ENCODE data around the gene MARCHF3.

The MARCHF3 gene

GRCh38 chr5:126938466-126938865 is 91.9 kb downstream of the MARCHF3 start:
- TF ChIP-seq CTCF (IDR thresholded peaks at IDR 0.05; ENCODE audit: insufficient read depth, low read depth, low read length, missing control alignments) = no peak
- H3K4me3 ChIP-seq (ENCODE audit: low read depth, low read length) = no peak overlapping the region
- DNase-seq (ENCODE audit: low read depth) = no peak

- H3K4me3 ChIP-seq (ENCODE audit: low read depth, low read length) = no peak overlapping the region
- no peak for TF ChIP-seq CTCF (IDR thresholded peaks at IDR 0.05; ENCODE audit: insufficient read depth, low read depth, low read length, missing control alignments)
- DNase-seq (ENCODE audit: low read depth) = no peak
These were observed 92.6 kb downstream of the MARCHF3 start for GRCh38 chr5:126937771-126938170.

GRCh38 chr5:126936775-126937418 is 93.5 kb downstream of the MARCHF3 start:
- TF ChIP-seq CTCF (IDR thresholded peaks at IDR 0.05; ENCODE audit: insufficient read depth, low read depth, low read length, missing control alignments) = no peak

GRCh38 chr5:126931963-126932660 is 98.2 kb downstream of the MARCHF3 start:
- no peak overlapping the region for H3K4me3 ChIP-seq (ENCODE audit: low read depth, low read length)
- no peak for DNase-seq (ENCODE audit: low read depth)
- TF ChIP-seq CTCF (IDR thresholded peaks at IDR 0.05; ENCODE audit: insufficient read depth, low read depth, low read length, missing control alignments) = no peak

More at GRCh38 chr5:126936775-126937418, 93.5 kb downstream of the MARCHF3 start:
- H3K4me3 ChIP-seq (ENCODE audit: low read depth, low read length) = no peak overlapping the region
- DNase-seq (ENCODE audit: low read depth) = no peak

GRCh38 chr5:126928041-126928440 is 102.3 kb downstream of the MARCHF3 start:
- no peak for TF ChIP-seq CTCF (IDR thresholded peaks at IDR 0.05; ENCODE audit: insufficient read depth, low read depth, low read length, missing control alignments)
- H3K4me3 ChIP-seq (ENCODE audit: low read depth, low read length) = no peak overlapping the region
- no peak for DNase-seq (ENCODE audit: low read depth)

GRCh38 chr5:126927429-126927828 is 102.9 kb downstream of the MARCHF3 start:
- DNase-seq (ENCODE audit: low read depth) = no peak
- TF ChIP-seq CTCF (IDR thresholded peaks at IDR 0.05; ENCODE audit: insufficient read depth, low read depth, low read length, missing control alignments) = no peak
- H3K4me3 ChIP-seq (ENCODE audit: low read depth, low read length) = no peak overlapping the region

Data from GM12865 (cell line).